Esophagus squamous epithelium (tissue), 4 donors: ENCODE measurements around the gene RNF17.

Experiments
- CTCF ChIP-seq, 6 experiments: fragments of 450-650 bp in 4 of 6; fragments of 200-600 bp in 2 of 6; sonication (generic) in 2 of 6; IDR thresholded peaks; one replicate each; pipeline ENCODE4 v1.5.1; 2016 to 2019; ENCODE audit warnings: antibody characterized with exemption in 6 of 6, mild to moderate bottlenecking in 4 of 6, moderate library complexity in 4 of 6
- POLR2A ChIP-seq, 4 donors: fragments of 450-650 bp; IDR thresholded peaks; one replicate each; pipeline ENCODE4 v1.6.1; 2017; ENCODE audit warnings: antibody characterized with exemption in 4 of 4, mild to moderate bottlenecking in 4 of 4, moderate library complexity in 3 of 4

- TF ChIP-seq CTCF (IDR thresholded peaks at IDR 0.05) (no peak), POLR2A (IDR thresholded peaks at IDR 0.05) (no peak)
Measured at GRCh38 chr13:24719139-24719538, 44.8 kb upstream of the RNF17 start.
